ENCODE data around the gene SPSB1.

DNA sequence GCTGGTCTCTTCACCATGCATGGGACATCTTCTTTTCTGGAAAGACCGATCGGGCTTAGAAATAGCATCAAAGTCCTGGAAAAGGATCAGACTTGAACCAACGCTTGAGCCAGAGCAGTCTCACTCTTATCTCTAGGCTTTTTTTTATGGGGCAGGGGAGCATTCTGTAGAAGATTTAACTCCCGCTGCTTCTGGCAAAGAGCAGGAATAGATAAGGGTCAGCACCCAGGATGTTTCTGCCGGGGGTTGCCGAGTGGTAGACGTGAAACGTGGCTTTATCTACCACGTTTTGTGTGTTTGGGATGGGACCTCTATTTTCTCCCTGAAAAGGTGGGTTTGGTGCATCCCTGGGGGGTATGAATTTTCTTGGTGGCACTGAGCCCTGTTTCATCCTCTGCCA lies 18.8 kb downstream of the SPSB1 start:
- no peak for TF ChIP-seq POLR2A (IDR thresholded peaks at IDR 0.05)
- TF ChIP-seq, protein P1, sequence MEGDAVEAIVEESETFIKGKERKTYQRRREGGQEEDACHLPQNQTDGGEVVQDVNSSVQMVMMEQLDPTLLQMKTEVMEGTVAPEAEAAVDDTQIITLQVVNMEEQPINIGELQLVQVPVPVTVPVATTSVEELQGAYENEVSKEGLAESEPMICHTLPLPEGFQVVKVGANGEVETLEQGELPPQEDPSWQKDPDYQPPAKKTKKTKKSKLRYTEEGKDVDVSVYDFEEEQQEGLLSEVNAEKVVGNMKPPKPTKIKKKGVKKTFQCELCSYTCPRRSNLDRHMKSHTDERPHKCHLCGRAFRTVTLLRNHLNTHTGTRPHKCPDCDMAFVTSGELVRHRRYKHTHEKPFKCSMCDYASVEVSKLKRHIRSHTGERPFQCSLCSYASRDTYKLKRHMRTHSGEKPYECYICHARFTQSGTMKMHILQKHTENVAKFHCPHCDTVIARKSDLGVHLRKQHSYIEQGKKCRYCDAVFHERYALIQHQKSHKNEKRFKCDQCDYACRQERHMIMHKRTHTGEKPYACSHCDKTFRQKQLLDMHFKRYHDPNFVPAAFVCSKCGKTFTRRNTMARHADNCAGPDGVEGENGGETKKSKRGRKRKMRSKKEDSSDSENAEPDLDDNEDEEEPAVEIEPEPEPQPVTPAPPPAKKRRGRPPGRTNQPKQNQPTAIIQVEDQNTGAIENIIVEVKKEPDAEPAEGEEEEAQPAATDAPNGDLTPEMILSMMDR (IDR thresholded peaks at IDR 0.05): no peak

Measured in Peyer's patch (tissue), 4 donors.